ENCODE results near the gene DKK3.

GRCh38 chr11:11937957-11938356 lies 70.5 kb downstream of the DKK3 start:
- no peak for TF ChIP-seq SPI1 (IDR thresholded peaks at IDR 0.05; ENCODE audit: low read depth, low read length)
- TF ChIP-seq POLR2A (IDR thresholded peaks at IDR 0.05; ENCODE audit: low read depth, low read length) = no peak
